Cardiac fibroblast (primary cell): ENCODE results near the gene SPPL2B.

Experiments
- DNase-seq, 2 donors: peaks; one replicate each; pipeline versions ENCODE4 v3.0.0 to v3.0.0-alpha.2; 2010; ENCODE audit warnings: low read depth in 2 of 2
- H3K4me3 ChIP-seq, 2 donors: replicated peaks in 1 of 2; 1 replicate in 1 of 2; 2 replicates in 1 of 2; pipeline ENCODE4 v1.5.1; 2011; ENCODE audit warnings: low read depth in 2 of 2, low read length in 2 of 2, mild to moderate bottlenecking in 2 of 2, moderate library complexity in 1 of 2
- TF ChIP-seq, protein P1 (sequence below): IDR thresholded peaks from one replicate; pipeline ENCODE4 v1.5.1; 2011; ENCODE audit warnings: low read depth, mild to moderate bottlenecking, low read length, inconsistent platforms

Gene SPPL2B

DNA sequence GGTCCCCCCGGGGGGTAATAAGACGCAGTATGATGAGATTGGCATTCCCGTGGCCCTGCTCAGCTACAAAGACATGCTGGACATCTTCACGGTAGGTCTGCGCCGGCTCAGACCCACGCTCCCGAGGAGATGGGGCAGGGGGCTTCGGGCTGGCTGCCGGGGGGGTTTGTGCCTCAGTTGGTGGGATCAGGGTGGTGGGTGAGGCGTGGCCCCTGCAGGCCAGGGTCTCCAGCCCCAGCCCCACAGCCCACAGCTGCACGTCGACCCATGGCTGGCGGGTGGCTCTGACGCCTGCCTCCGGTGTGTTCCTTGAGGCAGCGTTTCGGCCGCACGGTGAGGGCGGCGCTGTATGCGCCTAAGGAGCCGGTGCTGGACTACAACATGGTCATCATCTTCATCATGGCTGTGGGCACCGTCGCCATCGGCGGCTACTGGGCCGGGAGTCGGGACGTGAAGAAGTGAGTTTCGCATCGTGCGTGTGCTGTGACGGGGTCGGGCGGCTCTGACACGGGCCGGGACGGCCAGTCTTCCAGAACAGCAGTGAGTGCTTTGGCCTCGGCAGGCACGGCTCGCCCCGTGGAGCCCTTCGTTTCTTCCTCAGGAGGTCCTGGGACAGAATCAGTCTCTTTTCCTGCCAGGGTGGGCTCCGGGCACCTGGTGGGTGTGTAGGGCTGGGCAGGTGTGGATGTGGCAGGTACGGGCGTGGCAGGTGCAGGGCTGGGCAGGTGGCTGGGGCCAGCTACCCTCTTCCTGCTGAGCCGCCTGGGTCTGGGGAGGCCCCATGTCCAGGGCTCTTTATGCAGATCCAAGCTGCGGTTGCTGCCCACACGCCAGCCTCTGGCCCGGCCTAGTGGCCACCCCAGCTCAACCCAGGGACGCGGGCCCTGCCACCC is 10.5 kb downstream of the SPPL2B start:
- TF ChIP-seq, protein P1, sequence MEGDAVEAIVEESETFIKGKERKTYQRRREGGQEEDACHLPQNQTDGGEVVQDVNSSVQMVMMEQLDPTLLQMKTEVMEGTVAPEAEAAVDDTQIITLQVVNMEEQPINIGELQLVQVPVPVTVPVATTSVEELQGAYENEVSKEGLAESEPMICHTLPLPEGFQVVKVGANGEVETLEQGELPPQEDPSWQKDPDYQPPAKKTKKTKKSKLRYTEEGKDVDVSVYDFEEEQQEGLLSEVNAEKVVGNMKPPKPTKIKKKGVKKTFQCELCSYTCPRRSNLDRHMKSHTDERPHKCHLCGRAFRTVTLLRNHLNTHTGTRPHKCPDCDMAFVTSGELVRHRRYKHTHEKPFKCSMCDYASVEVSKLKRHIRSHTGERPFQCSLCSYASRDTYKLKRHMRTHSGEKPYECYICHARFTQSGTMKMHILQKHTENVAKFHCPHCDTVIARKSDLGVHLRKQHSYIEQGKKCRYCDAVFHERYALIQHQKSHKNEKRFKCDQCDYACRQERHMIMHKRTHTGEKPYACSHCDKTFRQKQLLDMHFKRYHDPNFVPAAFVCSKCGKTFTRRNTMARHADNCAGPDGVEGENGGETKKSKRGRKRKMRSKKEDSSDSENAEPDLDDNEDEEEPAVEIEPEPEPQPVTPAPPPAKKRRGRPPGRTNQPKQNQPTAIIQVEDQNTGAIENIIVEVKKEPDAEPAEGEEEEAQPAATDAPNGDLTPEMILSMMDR, result no peak
- no peak for DNase-seq

DNA sequence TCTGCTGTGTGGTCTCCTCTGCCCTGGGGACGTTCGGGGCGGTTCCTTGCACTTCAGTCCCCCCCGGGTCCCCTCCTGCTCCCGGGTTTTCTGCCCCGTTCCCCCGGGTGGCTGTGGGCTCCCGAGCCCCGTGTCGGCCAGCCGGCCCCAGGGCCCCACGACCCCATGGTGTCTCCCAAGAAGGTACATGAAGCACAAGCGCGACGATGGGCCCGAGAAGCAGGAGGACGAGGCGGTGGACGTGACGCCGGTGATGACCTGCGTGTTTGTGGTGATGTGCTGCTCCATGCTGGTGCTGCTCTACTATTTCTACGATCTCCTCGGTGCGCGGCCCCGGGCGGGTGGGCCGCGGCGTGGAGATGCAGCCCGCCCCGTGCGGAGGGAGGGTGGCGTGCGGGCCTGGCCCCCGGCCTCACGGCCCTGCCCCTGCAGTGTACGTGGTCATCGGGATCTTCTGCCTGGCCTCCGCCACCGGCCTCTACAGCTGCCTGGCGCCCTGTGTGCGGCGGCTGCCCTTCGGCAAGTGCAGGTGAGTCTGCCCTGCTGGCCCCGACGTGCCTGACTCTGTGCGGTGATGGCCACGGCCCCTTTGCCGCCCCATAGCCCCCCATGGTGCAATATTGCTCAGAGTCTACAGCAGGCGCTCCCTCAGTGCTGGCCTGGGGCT is 11.3 kb downstream of the SPPL2B start:
- H3K4me3 ChIP-seq, result no peak overlapping the region
- TF ChIP-seq, protein P1, result no peak
- no peak for DNase-seq

More for the DNA sequence above, 10.5 kb downstream of the SPPL2B start:
- no peak overlapping the region for H3K4me3 ChIP-seq

DNA sequence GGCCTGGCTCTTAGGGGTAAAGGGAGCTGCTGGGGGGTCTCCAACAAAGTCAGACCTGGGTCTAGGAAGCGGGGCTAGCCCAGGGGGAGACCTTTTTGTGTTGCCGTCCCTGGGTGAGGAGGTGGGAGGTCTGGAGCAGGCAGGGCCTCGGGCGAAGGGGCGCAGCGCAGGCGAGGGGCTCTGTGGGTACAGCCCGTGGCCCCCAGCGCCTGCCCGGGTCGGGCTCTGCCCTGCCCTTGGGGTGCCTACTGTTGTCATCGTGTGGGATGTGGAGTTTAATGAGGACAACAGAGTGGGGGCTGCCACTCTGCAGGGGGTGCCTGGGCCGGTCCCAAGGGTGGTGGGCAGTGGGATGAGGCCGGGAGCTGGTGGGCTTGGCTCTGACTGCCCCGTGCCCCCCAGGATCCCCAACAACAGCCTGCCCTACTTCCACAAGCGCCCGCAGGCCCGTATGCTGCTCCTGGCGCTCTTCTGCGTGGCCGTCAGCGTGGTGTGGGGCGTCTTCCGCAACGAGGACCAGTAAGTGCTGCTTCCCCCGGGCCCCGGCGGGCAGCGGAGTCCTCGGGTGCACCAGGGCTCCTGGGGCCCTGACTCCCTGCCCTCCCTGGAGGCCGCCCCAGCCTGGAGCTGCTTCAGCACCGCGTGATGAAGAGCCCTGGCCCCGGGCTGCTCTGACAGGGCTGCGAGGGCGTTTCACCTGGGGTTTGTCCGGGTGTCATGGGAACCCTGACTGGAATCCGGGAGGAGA is 12.2 kb downstream of the SPPL2B start:
- H3K4me3 ChIP-seq, result no peak overlapping the region
- DNase-seq, result no peak
- TF ChIP-seq, protein P1, result no peak

DNA sequence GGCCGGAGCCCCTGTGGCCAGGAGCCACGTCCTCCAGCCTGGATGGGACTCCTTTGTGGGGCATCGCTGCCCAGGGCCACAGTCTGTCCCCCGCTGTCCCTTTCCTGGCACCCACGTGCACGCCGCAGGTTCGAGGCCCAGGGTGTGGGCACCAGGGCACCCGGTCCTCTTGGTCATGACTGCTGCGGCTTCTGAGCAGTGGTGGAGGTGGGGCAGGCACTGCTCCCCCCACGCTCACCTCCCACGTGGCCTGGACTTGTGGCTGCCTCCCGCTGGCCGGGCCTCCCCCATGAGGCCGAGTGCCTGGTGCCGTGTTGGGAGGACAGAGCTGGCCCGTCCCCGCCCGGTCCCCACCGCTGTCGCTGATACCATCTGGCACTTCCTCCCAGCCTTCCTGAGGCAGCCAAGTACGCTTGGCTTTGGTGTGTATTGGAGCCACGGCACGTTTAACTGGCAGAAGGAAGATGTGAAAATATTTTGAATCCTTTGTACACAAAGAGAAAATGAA is 12.8 kb downstream of the SPPL2B start:
- TF ChIP-seq, protein P1, result no peak
- no peak for DNase-seq
- H3K4me3 ChIP-seq, result no peak overlapping the region

DNA sequence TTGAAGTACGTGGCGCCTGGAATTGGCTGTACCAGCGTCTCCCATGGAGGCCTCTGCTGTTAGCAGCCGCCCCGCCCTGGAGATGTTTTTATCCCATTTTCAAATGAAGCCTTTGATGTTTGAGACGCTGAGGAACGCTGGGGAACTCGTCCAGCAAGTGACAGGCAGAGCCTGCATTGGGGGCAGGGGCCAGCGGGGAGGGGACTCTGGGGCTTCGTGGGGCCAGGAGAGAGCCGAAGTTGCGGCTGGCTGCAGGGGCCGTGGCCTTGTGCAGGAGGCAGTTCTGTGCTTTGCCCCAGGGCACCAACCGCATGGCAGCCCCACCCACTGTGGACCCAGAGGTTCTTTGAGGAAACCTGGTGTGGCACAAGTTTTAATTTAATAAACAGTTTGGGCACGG is 13.5 kb downstream of the SPPL2B start:
- no peak overlapping the region for H3K4me3 ChIP-seq
- TF ChIP-seq, protein P1, result no peak
- DNase-seq, result no peak

DNA sequence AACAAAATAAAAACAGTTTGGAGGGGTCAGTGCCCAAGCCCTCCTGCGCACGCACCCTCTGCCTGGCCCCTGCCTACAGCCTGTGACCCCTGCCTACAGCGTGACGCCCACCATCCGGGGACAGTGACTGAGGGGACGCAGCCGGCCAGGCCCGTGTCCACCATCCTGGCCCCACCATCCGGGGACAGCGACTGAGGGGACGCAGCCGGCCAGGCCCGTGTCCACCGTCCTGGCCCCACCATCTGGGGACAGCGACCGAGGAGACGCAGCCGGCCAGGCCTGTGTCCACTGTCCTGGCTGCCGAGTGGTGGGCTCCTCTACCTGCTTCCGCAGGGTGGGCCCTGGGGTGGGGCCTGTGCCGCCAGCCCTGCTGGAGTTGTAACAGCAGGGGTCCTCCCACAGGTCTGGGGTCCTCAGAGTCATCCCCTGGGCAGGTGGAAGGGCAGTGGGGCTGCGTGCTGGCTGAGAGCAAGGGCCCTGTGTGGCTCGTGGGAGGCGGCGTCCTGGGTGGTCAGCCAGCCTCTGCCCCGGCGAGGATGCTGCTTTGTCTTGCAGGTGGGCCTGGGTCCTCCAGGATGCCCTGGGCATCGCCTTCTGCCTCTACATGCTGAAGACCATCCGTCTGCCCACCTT is 14.3 kb downstream of the SPPL2B start:
- no peak for DNase-seq
- TF ChIP-seq, protein P1, result no peak
- H3K4me3 ChIP-seq, result no peak overlapping the region
